UCSD-AML1 (cell line): ENCODE measurements around the gene DUSP15.

Experiments
- DNase-seq: peaks from one replicate; lab custom pipeline; 2025; ENCODE audit not compliant: unreplicated experiment; lab: John Stamatoyannopoulos, UW

The DUSP15 gene

DNA sequence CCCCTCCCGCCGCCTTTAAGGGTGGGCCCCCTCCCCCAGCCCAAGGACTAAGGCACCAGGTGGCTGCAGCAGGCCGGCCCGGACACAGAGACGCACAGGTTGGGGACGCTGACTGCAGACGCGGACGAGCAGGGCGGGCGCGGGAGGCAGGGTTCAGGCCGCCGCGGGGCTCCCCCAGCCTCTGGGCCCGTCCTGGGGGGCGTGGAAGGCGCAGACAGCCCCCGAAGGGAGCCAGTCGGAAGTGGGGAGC, 9.3 kb downstream of the DUSP15 start:
- no peak for DNase-seq

DNA sequence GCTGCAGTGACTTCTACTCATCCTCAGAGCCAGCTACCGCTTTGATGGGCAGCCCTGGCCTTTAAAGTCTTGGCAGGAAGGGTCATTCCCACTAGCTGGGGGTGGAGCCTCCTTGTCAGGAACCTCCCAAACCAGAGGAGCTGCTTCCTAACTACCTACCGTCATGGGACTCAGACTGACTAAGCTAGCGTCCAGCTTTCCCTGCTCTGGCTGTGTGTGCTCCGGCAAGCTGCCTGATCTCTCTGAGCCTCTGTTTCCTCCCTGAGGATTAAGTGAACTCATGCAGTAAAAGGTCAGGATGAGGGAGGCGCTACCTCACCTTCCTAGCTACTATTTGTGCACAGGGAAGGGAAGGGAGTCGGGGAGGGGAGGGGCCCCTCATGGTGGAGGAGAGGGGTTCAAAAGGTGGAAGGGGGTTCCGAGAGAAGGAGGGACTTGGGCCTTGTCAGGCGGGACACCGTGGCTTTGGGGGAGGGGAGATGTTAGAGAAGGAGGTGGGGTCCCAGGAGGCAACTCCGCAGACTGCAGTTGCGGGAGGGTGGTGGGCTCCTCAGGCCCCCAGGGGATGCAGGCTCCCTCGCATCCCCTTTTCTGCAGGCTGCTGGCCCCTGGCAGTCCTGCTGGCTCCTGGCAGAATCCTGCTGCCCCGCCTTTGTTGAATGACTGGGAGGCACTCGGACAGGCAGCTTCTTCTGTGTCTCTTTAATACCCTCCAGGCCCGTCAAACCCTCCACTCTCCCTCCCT, 9.8 kb downstream of the DUSP15 start:
- DNase-seq = no peak

DNA sequence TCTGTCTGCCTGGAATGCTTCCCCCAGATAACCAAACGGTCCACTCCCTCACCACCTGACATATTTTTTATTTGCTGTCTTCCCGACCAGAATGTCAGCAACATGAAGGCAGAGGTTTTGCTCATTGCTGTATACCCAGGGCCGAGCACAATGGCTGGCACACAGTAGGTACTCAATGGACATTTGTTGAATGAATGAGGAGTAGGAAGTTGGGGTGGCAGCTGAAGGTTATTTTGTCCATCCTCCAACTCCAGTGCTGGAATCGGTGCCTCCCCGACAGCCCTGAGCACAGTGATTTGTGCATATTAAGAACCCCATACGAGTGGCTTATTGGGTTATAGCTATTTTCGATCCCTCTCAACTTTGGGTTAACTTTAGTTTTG, 10.3 kb downstream of the DUSP15 start:
- DNase-seq = no peak

DNA sequence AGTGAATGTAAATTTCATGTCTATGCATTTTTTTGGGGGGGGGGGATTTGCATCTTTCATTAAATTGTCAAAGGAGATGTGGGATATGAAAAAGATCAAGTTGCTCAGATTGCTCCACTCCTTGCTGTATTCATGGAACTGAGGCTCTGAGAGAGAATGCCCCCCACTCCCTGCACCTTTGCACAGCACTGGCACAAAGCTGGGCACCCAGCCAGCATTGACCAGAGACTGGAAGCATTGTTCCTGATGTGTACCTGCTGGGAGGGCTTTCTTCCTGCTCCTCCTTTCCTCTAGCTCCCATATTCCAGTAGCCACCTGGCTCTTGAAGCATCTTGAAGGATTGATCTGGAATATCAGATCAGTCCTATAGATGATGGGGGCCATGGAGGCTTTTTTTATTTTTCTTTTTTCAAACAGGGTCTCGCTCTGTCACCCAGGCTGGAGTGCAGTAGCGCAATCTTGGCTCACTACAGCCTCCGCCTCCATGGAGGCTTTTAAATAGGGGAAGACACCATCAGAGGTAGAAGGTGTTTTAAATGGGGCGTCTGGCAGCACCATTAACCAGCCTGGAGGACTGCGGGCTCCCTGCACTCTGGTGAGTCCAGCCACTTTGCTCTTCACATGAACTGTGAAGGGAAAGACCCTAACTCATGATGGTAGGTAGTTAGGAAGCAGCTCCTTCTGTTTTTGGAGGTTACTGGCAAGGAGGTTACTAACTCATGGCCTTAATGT, 10.9 kb downstream of the DUSP15 start:
- DNase-seq = no peak

DNA sequence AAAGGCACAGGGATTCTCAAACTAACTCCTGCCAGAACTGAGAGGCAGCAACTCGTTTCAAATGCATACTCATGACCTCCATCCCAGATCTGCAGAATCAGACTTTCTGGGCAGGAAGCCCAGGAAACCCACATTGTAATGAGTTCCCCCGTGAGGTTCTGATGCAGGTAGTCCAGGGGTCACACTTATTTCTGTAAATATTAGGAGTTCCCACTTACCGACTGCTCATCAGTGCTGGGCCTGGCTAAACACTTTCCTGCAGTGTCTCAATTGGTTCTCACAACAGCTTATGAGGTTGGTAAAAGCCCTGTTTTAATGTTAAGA, 11.6 kb downstream of the DUSP15 start:
- DNase-seq = no peak

DNA sequence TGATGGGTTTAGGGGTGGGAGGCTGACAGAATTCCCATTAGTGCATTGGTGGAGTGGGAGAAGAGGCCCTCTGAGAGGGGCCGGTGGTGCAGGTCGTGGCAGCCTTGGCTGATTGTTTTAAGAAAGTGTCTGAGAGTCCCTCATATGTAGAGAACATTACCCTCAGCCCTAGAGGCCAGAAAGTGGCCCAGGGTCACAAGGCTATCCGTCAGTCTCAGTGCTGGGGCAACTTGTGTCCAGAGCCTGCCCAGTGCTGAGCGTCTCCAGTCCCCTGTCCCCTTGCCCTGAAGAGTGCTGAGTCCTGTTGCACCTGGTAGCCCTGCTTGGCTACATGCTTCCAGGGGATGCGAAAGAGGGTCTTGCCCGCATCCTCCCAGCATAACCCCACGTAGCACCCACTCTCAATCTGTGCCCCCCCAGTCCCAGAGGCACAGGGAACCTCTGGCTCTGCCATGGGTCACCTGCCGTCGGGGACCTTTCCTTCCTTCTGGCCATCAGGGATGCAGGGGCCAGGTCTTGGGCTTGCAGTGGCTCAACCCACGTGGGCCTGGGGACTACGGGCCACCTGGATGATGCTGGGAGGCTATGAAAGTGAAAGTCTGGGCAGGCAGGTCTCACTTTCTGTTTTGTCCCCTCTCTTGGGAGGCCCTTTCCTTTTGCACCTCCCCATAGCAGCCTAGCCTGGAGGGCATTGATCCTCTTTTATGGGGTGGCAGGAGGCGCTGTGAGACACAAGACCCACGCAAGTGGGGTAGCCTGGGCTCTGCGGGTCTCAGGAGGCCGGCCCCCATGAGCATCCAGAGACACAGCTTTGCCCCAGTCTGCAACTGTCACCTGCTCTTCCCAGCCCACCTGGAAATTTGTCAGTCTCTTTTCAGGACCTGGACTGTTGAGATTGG, 12.2 kb downstream of the DUSP15 start:
- DNase-seq = no peak

DNA sequence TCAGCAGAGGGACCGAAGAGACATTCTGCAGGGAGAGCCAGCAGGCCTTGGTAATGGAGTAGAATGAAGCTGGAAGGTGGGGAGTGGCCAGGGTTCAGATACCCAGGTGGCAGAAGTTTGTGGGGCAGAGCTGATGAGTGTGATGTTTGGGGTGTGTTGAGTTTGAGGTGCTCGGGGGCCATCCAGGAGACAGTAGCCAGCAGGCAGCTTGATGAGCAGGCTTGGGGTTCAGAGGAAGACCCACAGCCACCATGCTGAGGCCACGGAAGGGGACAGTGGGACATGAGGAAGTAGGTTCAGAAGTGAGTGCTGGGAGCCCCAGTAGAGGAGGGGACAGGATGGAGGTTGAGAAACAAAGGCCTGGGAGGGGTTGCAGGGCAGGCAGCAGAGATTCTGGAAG, 13.8 kb downstream of the DUSP15 start:
- no peak for DNase-seq

DNA sequence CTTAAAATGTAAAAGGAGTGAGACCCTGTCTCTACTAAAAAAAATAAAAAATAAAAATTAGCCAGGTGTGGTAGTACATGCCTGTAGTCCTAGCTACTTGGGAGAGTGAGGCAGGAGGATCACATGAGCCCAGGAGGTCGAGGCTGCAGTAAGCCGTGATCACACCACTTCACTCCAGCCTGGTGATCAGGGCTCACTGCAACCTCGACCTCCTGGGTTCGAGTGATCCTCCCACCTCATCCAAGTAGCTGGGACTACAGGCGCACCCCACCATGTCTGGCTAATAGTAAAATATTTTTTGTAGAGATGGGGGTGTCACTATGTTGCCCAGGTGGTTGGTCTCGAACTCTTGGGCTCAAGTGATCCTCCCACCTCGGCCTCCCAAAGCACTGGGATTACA, 16.8 kb downstream of the DUSP15 start:
- no peak for DNase-seq

DNA sequence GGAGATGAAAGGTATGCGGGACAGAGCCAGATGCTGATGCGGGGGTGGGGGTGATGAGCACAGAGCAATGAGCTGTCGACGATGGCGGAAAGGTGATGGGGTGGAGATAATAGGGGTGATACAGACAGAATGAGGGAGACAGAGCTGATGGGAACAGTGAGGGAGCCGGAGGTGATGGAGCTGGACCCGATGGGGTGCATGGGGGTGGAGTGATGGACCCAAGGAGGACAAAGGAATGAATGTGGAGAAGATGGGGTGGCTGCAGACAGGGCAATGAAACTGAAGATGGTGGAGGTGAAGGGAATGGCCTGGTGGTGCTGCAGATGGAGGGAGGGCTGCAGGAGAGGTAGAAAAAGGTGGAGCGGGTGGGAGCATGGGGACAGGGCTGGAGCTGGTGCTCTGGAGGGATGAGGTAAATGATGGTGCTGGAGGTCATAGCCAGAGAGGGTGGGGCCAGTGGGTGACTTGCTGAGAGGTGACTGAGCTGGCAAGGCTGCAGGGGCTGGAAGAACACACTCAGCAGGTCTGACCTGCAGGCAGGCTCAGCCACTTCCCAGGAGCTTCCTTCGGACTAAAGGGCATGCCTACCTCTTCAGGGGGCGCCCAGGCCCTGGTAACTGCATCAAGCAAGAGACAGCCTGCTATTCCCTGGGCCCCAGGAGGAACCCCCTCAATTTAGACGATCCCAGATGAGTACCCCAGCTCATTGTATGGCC, 18.9 kb downstream of the DUSP15 start:
- no peak for DNase-seq

DNA sequence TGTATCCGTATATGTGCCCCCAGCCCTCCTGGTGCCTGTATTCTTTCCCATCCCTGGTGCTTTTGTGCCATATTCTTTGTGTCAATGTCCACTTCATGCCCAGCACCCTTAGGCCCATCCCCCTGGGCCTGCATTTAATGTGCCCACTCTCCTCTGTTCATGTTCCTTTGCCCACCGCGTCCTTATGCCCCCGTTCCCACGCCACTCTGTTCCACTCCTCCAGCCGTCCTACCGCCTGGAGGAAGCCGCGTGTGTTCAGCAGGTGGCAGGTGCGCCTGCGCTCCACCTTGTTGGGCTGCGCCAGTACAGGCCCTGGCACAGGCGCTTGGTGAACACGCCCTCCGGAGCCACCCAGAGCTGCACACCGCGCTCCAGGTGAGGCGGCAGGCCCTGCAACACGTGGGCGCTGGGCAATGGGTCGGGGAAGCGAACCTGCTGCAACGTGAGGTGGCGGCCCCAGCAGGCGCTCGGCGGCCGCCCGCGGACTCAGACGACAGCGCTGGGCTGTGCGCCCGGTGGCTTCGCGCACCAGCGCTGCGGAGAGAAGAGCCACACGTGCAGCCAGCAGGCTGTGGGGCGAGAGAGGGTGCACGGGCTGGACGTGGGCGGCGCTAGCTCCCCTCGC, 20.9 kb downstream of the DUSP15 start:
- no peak for DNase-seq

DNA sequence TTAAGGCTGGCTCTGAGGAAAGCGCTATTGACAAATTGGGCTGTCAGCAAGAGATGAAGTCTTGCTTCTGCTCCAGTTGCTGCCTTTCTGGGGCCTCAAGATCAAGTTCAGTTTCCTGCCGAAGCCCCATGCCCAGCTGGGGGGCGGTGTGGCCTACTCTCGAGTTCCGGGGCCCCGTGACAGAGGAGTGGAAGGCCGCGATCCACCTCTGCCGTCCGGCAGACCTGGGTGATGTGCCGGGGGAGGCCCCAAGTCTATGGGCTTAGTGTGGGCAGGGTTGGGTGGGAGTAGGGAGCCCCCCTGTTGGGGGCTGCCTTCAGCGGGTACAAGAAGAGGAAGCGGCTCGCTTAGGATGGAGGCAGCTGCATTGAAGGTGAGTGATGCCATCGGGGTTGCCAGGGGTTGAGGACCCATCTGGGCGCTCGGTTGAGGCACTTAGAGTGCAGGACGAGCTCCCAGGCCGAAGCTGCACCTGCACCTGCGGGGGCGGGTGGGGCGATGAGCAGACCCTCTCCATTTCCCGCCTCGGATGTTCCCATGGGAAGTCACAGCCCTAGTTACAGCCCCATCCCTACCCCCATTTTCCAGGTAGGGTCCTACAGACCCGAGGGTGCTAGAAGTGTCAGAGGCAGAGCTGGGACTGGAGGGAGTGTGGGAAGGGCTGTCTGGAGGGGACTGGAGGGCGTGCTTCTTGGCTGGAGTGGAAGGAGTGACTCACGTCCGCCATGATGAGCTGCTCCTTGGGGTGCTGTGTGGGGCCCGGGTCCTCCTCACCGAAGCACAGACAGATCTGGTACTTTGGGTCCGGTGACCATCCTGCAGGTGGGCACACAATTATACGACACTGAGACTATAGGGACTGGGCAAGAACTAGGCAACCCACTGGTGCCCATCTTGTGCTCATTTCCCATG, 22.0 kb downstream of the DUSP15 start:
- no peak for DNase-seq

DNA sequence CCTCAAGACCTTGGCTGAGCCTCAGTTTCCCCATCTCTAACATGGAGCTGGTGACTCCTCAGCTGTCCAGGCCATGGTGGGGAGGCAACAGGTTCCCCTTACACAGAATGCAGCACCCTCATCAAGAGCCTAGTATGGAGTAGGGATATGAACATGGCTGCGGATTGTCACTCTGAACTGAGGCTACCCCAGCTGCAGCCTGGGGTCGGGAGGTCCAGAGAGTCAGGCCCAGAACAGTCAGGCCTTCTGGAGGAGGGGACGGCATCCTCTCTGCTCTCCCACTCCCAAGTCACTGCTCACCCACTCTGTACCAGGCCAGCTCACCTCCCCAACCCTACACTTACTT, 23.6 kb downstream of the DUSP15 start:
- DNase-seq = no peak

DNA sequence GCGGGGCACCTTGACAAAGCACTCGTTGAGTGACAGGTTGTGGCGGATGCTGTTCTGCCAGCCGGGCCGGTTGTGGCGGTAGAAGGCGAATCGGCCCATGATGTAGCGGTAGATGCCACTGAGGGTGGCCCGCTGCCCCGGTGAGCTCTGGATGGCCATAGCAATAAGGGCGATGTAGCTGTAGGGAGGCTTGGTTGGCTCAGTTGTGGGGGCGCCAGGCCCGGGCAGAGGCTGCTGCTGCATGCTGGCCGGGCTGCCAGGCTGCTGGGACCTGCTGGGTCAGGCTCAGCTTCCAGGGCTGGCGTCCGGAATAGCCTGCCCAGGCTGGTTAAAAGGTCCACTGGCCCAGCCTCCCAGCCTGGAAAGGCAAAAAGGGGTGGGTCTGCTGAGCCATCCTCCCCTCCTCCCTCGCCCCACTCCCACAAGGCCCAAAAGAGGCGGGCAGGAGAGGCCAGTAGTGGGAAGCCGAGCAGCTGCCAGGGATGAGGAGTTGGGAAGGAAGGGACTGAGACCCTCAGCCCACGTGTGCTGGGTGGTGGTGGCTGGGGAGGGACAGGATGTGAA, 24.9 kb downstream of the DUSP15 start, which contains the start of gene FOXS1:
FOXS1 (minus strand) TSS at position 305 of the 564 bp plus-strand sequence; CDS start at position 243, 62 bp downstream.
- DNase-seq = no peak

DNA sequence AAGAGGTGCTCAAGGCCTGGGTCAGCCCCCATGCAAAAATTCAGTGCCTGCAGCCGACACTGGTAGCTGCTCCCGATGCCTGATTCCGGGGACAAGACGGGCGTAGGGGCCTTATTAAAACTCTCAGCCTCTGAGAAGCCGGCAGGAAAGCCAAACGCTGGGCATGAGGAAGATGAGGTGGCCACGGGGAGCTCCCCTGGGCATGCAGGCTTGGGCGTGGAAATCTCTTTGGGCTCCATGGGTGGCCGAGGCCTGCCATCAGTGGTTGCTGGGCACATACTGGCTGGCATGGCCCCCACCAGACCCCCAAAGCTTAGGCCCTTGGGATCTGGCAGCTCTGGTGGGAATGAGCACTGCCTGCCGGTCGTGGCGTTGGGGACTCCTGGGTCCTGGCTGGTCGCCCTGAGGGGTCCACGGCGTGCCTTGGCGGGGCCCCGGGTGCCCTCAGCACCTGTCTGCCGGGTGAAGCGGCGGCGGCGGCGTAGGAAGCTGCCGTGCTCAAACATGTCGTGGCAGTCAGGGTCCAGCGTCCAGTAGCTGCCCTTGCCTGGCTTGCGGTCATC, 25.5 kb downstream of the DUSP15 start:
- DNase-seq = no peak

DNA sequence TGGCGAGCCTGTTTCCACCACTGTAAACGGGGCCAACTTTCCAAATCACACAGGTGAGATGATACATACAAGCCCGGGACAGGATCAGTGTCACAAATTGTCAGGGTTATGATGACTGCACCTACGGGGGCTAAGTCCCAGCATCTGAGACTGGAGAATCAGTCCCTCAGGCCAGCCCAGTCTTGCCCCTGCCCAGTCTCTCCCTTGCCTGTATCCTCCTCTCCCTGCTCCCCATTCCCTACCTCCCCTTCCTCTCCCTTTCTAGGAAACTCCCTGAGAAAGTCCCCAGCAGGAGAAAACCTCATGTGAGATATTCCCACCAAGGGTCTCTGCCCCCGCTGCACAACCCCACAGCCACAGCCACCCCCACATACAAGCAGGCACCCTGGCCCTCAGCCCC, 26.4 kb downstream of the DUSP15 start:
- no peak for DNase-seq

DNA sequence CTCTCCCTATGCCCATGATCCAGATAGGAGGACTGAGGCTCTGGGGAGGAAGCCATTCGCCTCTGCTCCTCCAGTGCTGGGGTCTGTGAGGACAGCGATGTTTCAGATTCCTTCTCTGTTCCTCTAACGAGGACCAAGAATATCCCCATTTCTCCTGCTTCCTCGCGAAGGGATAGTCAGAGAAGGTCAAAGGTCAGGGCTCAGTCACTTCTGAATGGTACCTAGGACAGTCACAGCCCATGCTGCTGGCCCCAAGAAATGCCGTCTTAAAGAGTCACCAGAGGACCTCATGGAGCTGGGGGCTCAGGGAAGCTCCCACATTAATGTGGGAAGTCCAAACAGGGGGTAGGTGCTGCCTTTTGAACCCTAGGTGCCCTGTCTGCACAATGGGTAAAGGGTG, 27.0 kb downstream of the DUSP15 start:
- no peak for DNase-seq

DNA sequence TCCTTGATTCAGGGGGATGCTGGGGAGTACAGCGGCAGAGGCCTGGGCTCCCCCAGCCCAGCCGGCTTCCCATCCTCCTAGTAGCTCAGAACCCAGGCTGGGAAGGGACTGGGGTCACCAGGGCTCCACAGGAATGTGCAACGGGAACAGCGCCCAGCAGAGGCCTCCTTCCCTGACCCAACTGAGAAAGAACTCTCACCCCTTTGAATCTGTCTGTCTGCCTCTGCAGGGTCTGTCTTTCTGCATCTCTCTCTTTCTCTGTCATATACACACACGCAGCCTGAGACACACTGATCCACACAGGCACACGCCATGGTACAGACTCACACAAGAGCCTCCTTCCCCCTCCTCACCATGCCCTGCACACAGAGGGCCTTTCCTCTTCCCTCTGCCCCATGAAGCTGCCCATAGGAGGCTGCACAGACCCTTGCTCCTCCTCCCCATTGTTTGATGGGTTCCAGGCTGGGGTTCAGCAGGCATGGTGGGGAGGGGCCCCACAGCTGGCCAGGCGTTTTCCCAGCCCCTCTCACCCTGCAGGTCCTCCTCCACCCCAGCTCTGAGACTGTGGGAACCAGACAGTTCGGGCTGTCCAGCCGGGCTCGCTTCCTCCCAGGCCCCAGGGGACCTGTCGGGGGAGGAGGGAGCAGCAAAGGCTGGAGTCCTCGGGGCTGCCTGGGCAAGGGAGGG, 27.7 kb downstream of the DUSP15 start:
- DNase-seq = no peak

DNA sequence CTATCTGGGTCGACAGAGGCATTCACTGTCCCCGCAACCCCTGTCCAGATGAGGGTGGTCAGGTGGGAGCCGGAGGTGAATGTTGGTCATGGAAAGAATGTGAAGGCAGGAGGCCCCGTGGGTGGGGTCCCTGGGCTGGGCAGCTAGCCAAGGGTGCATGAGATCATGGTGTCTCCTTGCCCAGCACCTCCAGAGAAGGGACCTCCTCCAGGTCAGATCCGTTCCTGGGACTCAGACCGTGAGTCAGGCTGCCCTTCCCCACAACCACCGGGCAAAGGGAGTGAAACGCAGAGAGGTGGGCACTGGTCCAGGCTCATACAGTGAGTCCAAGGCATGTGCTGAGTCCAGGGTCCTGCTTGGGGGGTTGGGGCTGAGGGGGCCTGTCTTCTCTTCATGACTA, 28.4 kb downstream of the DUSP15 start:
- no peak for DNase-seq
